GM23338 (cell line): ENCODE measurements around the gene RNF31. TPM values are rescaled to one million over a fixed set of nuclear protein-coding genes. Genes with fewer than 3 reads are reported as not detected.
"Not testable (repeated sequence)": the region's sequence is repeated elsewhere in the genome, so short reads cannot be mapped to it uniquely, and the experiment has no call there.

ENCODE experiments used
- ATAC-seq: fragments of 200-7000 bp; cut with Tn5 transposase; 3 replicates; pipeline ENCODE4 v1.9.1; 2020
- DNase-seq: peaks from one replicate; pipeline ENCODE4 v3.0.0-alpha.2; 2015; ENCODE audit warnings: low spot score
- H2AFZ ChIP-seq: fragments of 200-600 bp; sonication (generic); 2 replicates; pipeline ENCODE4 v1.8.0; 2016; ENCODE audit warnings: antibody characterized with exemption, mild to moderate bottlenecking, moderate library complexity
- H3F3A ChIP-seq: fragments of 200-600 bp; sonication (generic); replicated peaks from 2 replicates; pipeline ENCODE4 v1.8.0; 2017; ENCODE audit warnings: antibody characterized with exemption, mixed run types, low read depth
- H3K27ac ChIP-seq: fragments of 200-600 bp; sonication (generic); 2 replicates; pipeline ENCODE4 v1.6.1; 2016; ENCODE audit warnings: low read depth
- H3K27me3 ChIP-seq: fragments of 200-600 bp; sonication (generic); 2 replicates; pipeline ENCODE4 v1.8.0; 2016; ENCODE audit warnings: mild to moderate bottlenecking, mixed run types, moderate library complexity; ENCODE audit not compliant: insufficient read depth
- H3K36me3 ChIP-seq: fragments of 200-600 bp; sonication (generic); 2 replicates; pipeline ENCODE4 v1.8.0; 2016; ENCODE audit warnings: mild to moderate bottlenecking; ENCODE audit not compliant: insufficient read depth
- H3K4me1 ChIP-seq: fragments of 200-600 bp; sonication (generic); 2 replicates; pipeline ENCODE4 v1.8.0; 2016; ENCODE audit warnings: mild to moderate bottlenecking, moderate library complexity; ENCODE audit not compliant: insufficient read depth
- H3K4me2 ChIP-seq: fragments of 200-600 bp; sonication (generic); 2 replicates; pipeline ENCODE4 v1.7.1; 2017; ENCODE audit warnings: mixed run types
- H3K4me3 ChIP-seq: fragments of 200-600 bp; sonication (generic); 2 replicates; pipeline ENCODE4 v1.6.1; 2016; ENCODE audit warnings: mixed run types
- H3K79me2 ChIP-seq: fragments of 200-600 bp; sonication (generic); replicated peaks from 2 replicates; pipeline ENCODE4 v1.8.0; 2017; ENCODE audit warnings: mild to moderate bottlenecking; ENCODE audit not compliant: insufficient read depth
- H3K9me2 ChIP-seq: fragments of 200-600 bp; sonication (generic); 2 replicates; pipeline ENCODE4 v1.8.0; 2017; ENCODE audit not compliant: insufficient read depth
- H4K20me1 ChIP-seq: fragments of 200-600 bp; sonication (generic); replicated peaks from 2 replicates; pipeline ENCODE4 v1.8.0; 2017; ENCODE audit warnings: mild to moderate bottlenecking; ENCODE audit not compliant: insufficient read depth
- H3K27ac Mint-ChIP-seq: 2 replicates; pipeline ENCODE4 v1.8.0; 2020; ENCODE audit warnings: inconsistent platforms, mild to moderate bottlenecking, moderate library complexity, mixed read lengths
- H3K27me3 Mint-ChIP-seq: 3 replicates; pipeline ENCODE4 v1.8.0; 2022; ENCODE audit warnings: low read depth, mild to moderate bottlenecking, moderate library complexity, mixed read lengths, inconsistent platforms; ENCODE audit not compliant: insufficient read depth, poor library complexity
- H3K36me3 Mint-ChIP-seq: 3 replicates; pipeline ENCODE4 v1.8.0; 2021; ENCODE audit warnings: low read depth, mild to moderate bottlenecking, inconsistent platforms, moderate library complexity, mixed read lengths
- H3K4me1 Mint-ChIP-seq: 3 replicates; pipeline ENCODE4 v1.8.0; 2020; ENCODE audit warnings: mild to moderate bottlenecking, inconsistent platforms, mixed read lengths
- H3K4me3 Mint-ChIP-seq: 3 replicates; pipeline ENCODE4 v1.8.0; 2021; ENCODE audit warnings: moderate library complexity, mild to moderate bottlenecking, inconsistent platforms, mixed read lengths
- H3K9me3 Mint-ChIP-seq: 3 replicates; pipeline ENCODE4 v1.8.0; 2020; ENCODE audit warnings: moderate library complexity, mild to moderate bottlenecking, inconsistent platforms, mixed read lengths
- ETS1 ChIP-seq: IDR thresholded peaks from 2 replicates; pipeline ENCODE4 v1.6.1; 2016; ENCODE audit warnings: antibody characterized with exemption
- POLR2AphosphoS5 ChIP-seq: IDR thresholded peaks from 2 replicates; pipeline ENCODE4 v1.6.1; 2016; ENCODE audit warnings: antibody characterized with exemption, low read depth
- STAT1 ChIP-seq: IDR thresholded peaks from one replicate; pipeline ENCODE4 v1.6.1; 2016; ENCODE audit warnings: antibody characterized with exemption; ENCODE audit not compliant: unreplicated experiment
- ZNF462 ChIP-seq: fragments of 250-450 bp; sonication (Bioruptor Pico); IDR thresholded peaks from 2 replicates; pipeline ENCODE4 v1.5.0; 2020; ENCODE audit warnings: mild to moderate bottlenecking, moderate library complexity
- polyA plus RNA-seq: library from polyadenylated mRNA; unstranded; fragments of >200 nt; fragmentation: Nextera tagmentation; extraction: Ambion mirVana; gene quantifications from 2 replicates; pipeline ENCODE4 v1.2.1, GENCODE V29; 2016
- total RNA-seq: library from RNA; depleted of rRNA; stranded (reverse); fragments of >200 nt; shearing (Covaris generic); gene quantifications from 2 replicates; pipeline ENCODE4 v1.2.3, GENCODE V29; 2014

The RNF31 gene
- total and polyA plus RNA-seq, 2 experiments from 2014 or later = 54.8 to 87.4 TPM

- Histone ChIP-seq H3K4me1 (peaks cover 15% of the 10 kb centered on the region), H3K27me3 (no peaks in the 10 kb centered on the region), H3K4me2 (no peak overlapping the region), H4K20me1 (no peaks in the 10 kb centered on the region; the same call in 1 of the 2 replicates), H3K4me3 (no peak overlapping the region), H3K27ac (no peak overlapping the region), H3F3A (peaks cover 21% of the 10 kb centered on the region), H2AFZ (no peak overlapping the region), H3K9me2 (no peaks in the 10 kb centered on the region), H3K36me3 (0 out of 2 replicates have a peak, but pooled peaks cover 11% of the 10 kb centered on the region), H3K79me2 (0 out of 2 replicates have a peak, but pooled peaks cover 6% of the 10 kb centered on the region)
- H3K27ac Mint-ChIP-seq = peak overlapping the region; percentile 54; the same call in 1 of the 2 replicates
- H3K9me3 Mint-ChIP-seq = peaks cover 35% of the 10 kb centered on the region
- no peak for ATAC-seq
- no peak for DNase-seq
- peaks cover 43% of the 10 kb centered on the region for H3K4me1 Mint-ChIP-seq
- peaks cover 24% of the 10 kb centered on the region for H3K27me3 Mint-ChIP-seq
- no peak for TF ChIP-seq ETS1
- TF ChIP-seq ZNF462 = no peak
- TF ChIP-seq POLR2AphosphoS5 = no peak
- no peak for TF ChIP-seq STAT1
- peaks cover 59% of the 10 kb centered on the region for H3K36me3 Mint-ChIP-seq
- no peak overlapping the region; the same call in 2 of the 3 replicates for H3K4me3 Mint-ChIP-seq
Measured at GRCh38 chr14:24198814-24199524, 51.7 kb downstream of the RNF31 start.

- Histone ChIP-seq H3K4me2 (peak overlapping the region; percentile 27; the same call in 1 of the 2 replicates), H3K27ac (peak overlapping the region; percentile 86), H3K36me3 (0 out of 2 replicates have a peak, but pooled peaks cover 11% of the 10 kb centered on the region), H3K4me3 (peak overlapping the region; percentile 41)
- Mint-ChIP-seq H3K27me3 (peaks cover 16% of the 10 kb centered on the region), H3K9me3 (peaks cover 35% of the 10 kb centered on the region), H3K36me3 (peaks cover 84% of the 10 kb centered on the region), H3K4me3 (peak overlapping the region; percentile 56), H3K4me1 (peaks cover 33% of the 10 kb centered on the region), H3K27ac (peak overlapping the region; percentile 80)
- H3K79me2 ChIP-seq, H4K20me1 ChIP-seq, H3F3A ChIP-seq, H3K4me1 ChIP-seq, H3K27me3 ChIP-seq, H3K9me2 ChIP-seq, H2AFZ ChIP-seq: not testable (repeated sequence)
- ATAC-seq = peak; percentile 30
- peak; percentile 46 for DNase-seq
Measured at GRCh38 chr14:24202538-24202937, 55.2 kb downstream of the RNF31 start.

GRCh38 chr14:24203249-24203886 is 56.1 kb downstream of the RNF31 start:
- not testable (repeated sequence) for H3F3A ChIP-seq, H4K20me1 ChIP-seq, H3K4me3 ChIP-seq, H3K79me2 ChIP-seq, DNase-seq, ATAC-seq, H2AFZ ChIP-seq, H3K9me2 ChIP-seq, H3K4me1 ChIP-seq, H3K27me3 ChIP-seq
- peak overlapping the region; percentile 80 for H3K27ac Mint-ChIP-seq
- Histone ChIP-seq H3K4me2 (0 out of 2 replicates have a peak overlapping the region, but pooled peaks have one; percentile 9), H3K27ac (peak overlapping the region; percentile 73), H3K36me3 (peaks cover 14% of the 10 kb centered on the region; the same call in 1 of the 2 replicates)
- peak overlapping the region; percentile 56 for H3K4me3 Mint-ChIP-seq
- H3K4me1 Mint-ChIP-seq = peaks cover 33% of the 10 kb centered on the region
- peaks cover 16% of the 10 kb centered on the region for H3K27me3 Mint-ChIP-seq
- H3K9me3 Mint-ChIP-seq = peaks cover 35% of the 10 kb centered on the region
- H3K36me3 Mint-ChIP-seq = peaks cover 88% of the 10 kb centered on the region
